B cell (primary cell): ENCODE results near the gene PACRGL. TPM values are rescaled to one million over a fixed set of nuclear protein-coding genes. Genes with fewer than 3 reads are reported as not detected.

Source experiments
- ATAC-seq: fragments of 200-7000 bp; cut with Tn5 transposase; one replicate; pipeline ENCODE4 v1.10.0; 2021; ENCODE audit warnings: low read depth, mild to moderate bottlenecking, moderate number of reproducible peaks, moderate library complexity
- CTCF ChIA-PET: fragments of 350-600 bp; sonication (Branson Sonifier 250); formaldehyde crosslinking; loops from one replicate; lab custom pipeline; 2021; ENCODE audit warnings: antibody characterized with exemption, inconsistent platforms; lab: Charles Lee
- POLR2A ChIA-PET: fragments of 350-600 bp; sonication (Branson Sonifier 250); formaldehyde crosslinking; loops from one replicate; lab custom pipeline; 2021; ENCODE audit warnings: antibody characterized with exemption; lab: Charles Lee
- DNase-seq: peaks from one replicate; pipeline ENCODE4 v3.0.0; 2013
- H2AFZ ChIP-seq: 2 replicates; pipeline ENCODE4 v1.6.1; 2012; ENCODE audit warnings: mild to moderate bottlenecking, low read depth, low read length; ENCODE audit not compliant: insufficient read depth, poor library complexity, severe bottlenecking
- H3K27ac ChIP-seq, 2 donors: 1 replicate in 1 of 2; 2 replicates in 1 of 2; pipeline ENCODE4 v1.5.1; 2012 to 2013; ENCODE audit warnings: low read length in 2 of 2, mild to moderate bottlenecking in 2 of 2, moderate library complexity in 1 of 2
- H3K27me3 ChIP-seq, 4 experiments: fragments of 200-600 bp in 1 of 4; sonication (generic) in 1 of 4; replicated peaks in 1 of 4; 1 replicate in 2 of 4; 2 replicates in 2 of 4; pipeline versions ENCODE4 v1.6.1 to v1.7.0; 2013 to 2016; ENCODE audit warnings: low read length in 3 of 4, mild to moderate bottlenecking in 2 of 4, mixed read lengths in 1 of 4, moderate library complexity in 1 of 4; ENCODE audit not compliant: insufficient read depth in 4 of 4, control insufficient read depth in 3 of 4; ENCODE audit errors: control extremely low read depth in 1 of 4
- H3K36me3 ChIP-seq, 2 experiments: replicated peaks in 1 of 2; 1 replicate in 1 of 2; 2 replicates in 1 of 2; pipeline versions ENCODE4 v1.6.1 to v1.7.1; 2013; ENCODE audit warnings: low read length in 1 of 2; ENCODE audit not compliant: insufficient read depth in 2 of 2, control insufficient read depth in 1 of 2; ENCODE audit errors: control extremely low read depth in 1 of 2, extremely low read depth in 1 of 2
- H3K4me1 ChIP-seq, 2 donors: fragments of 200-600 bp in 1 of 2; sonication (generic) in 1 of 2; 1 replicate in 1 of 2; 2 replicates in 1 of 2; pipeline versions ENCODE4 v1.5.1 to v1.6.1; 2013 to 2017; ENCODE audit warnings: low read length in 2 of 2; ENCODE audit not compliant: control insufficient read depth in 2 of 2, insufficient read depth in 2 of 2
- H3K4me2 ChIP-seq: replicated peaks from 2 replicates; pipeline ENCODE3; 2012; ENCODE audit warnings: mild to moderate bottlenecking, low read depth, low read length; ENCODE audit not compliant: poor library complexity, severe bottlenecking
- H3K4me3 ChIP-seq, 5 experiments: fragments of 200-600 bp in 1 of 5; sonication (generic) in 1 of 5; 1 replicate in 3 of 5; 2 replicates in 2 of 5; pipeline versions ENCODE4 v1.5.1 to v1.7.0; 2011 to 2016; ENCODE audit warnings: low read length in 4 of 5, mild to moderate bottlenecking in 4 of 5, low read depth in 2 of 5, control low read depth in 1 of 5, moderate library complexity in 1 of 5; ENCODE audit not compliant: insufficient read depth in 1 of 5; ENCODE audit errors: control extremely low read depth in 1 of 5, extremely low read depth in 1 of 5
- H3K79me2 ChIP-seq: fragments of 200-600 bp; sonication (generic); one replicate; pipeline ENCODE4 v1.6.0; 2016; ENCODE audit warnings: low read length; ENCODE audit not compliant: control insufficient read depth, insufficient read depth
- H3K9ac ChIP-seq: fragments of 200-600 bp; sonication (generic); 2 replicates; pipeline ENCODE4 v1.6.1; 2017; ENCODE audit warnings: mild to moderate bottlenecking, low read length, moderate library complexity
- H3K9me3 ChIP-seq, 3 donors: one replicate each; pipeline versions ENCODE4 v1.6.1 to v1.7.1; 2013; ENCODE audit warnings: low read length in 2 of 3; ENCODE audit not compliant: control insufficient read depth in 2 of 3, insufficient read depth in 1 of 3; ENCODE audit errors: control extremely low read depth in 1 of 3
- H4K20me1 ChIP-seq: 2 replicates; pipeline ENCODE4 v1.6.0; 2012; ENCODE audit warnings: mild to moderate bottlenecking, low read length; ENCODE audit not compliant: insufficient read depth, control insufficient read depth, poor library complexity, severe bottlenecking
- H3K27ac Mint-ChIP-seq: one replicate; pipeline ENCODE4 v1.8.0; 2021; ENCODE audit warnings: mixed read lengths
- H3K27me3 Mint-ChIP-seq: one replicate; pipeline ENCODE4 v1.8.0; 2021; ENCODE audit warnings: mixed read lengths
- H3K4me1 Mint-ChIP-seq: one replicate; pipeline ENCODE4 v1.8.0; 2021; ENCODE audit warnings: mixed read lengths
- H3K4me3 Mint-ChIP-seq: one replicate; pipeline ENCODE4 v1.8.0; 2021; ENCODE audit warnings: mixed read lengths
- H3K9me3 Mint-ChIP-seq: one replicate; pipeline ENCODE4 v1.8.0; 2022; ENCODE audit warnings: mixed read lengths; ENCODE audit not compliant: insufficient read depth
- EZH2 ChIP-seq: IDR thresholded peaks from 2 replicates; pipeline ENCODE4 v1.6.1; 2012; ENCODE audit warnings: borderline replicate concordance, low read depth, mild to moderate bottlenecking, moderate library complexity, low read length; ENCODE audit not compliant: insufficient read depth, poor library complexity, severe bottlenecking
- WGBS: methylation state at CpG from one replicate; pipeline ENCODE4 v1.1.5; 2013; ENCODE audit warnings: missing lambda C conversion rate; ENCODE audit not compliant: insufficient coverage; 5-methylcytosine and 5-hydroxymethylcytosine counted together
- intact Hi-C: fragments of 100-400 bp; cut with micrococcal nuclease; formaldehyde crosslinking; loops from one replicate; pipeline ENCODE4 v1.10.0; 2022
- polyA plus RNA-seq: library from polyadenylated mRNA; depleted of rRNA; stranded (reverse); fragments of >200 nt; gene quantifications from 2 replicates; pipeline ENCODE4 v1.2.3, GENCODE V29; 2012
- total RNA-seq, 2 donors: library from RNA; stranded (reverse); fragments of 120-200 nt in 1 of 2; gene quantifications; 1 replicate in 1 of 2; 2 replicates in 1 of 2; pipeline versions ENCODE4 v1.2.3 to v1.2.4, GENCODE V29; 2013 to 2022
- TF ChIP-seq, protein P1 (sequence below): fragments of 200-600 bp; IDR thresholded peaks from one replicate; pipeline ENCODE4 v1.8.0; 2022; ENCODE audit warnings: antibody characterized with exemption, mild to moderate bottlenecking

PACRGL gene
- total and polyA plus RNA-seq, 2 donors (not counting 1 experiment from before 2014, with no cell fraction given): 5.3 to 18.7 TPM

DNA sequence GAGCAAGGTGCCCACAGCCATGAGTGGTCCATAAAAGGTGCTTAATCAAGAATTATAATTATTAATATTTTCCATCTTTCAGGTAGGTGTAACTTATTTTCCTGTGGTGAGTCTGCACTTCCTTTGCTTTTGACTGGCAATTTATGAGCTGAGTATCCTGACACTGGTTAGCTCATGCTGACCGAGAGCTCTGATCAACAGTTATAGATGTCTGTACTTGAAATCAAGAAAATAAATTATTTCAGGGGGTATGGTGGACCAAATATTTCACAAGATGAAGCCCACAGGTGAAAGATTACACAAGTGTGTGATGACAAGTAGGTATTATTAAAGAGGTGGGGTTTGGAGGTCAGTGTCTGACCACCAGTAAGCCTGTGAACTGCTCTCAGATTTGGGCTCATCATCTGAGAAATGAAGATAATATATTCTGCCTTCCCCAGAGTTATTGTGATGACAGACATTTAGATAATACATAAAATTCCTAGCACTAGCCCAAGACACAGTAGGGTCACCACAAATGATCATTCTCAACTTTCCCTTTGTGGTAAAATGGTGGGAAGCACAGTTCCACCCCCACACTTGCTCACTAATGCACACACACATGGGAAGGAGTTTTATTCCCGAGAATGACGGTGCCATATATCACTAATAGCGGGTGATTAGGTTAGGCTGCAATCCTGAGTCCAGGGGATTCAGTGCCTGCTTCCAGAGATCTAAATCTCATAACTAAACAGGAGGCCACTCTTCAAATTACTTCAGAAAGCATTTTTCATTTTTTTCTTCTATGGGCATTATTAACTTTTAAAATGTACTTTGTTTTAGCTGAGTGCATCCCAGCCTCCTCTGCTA lies 34.0 kb upstream of the PACRGL start:
- no CpG with 5 or more reads among the region's 4 CpGs for whole genome bisulfite sequencing
- Histone ChIP-seq H3K4me2 (no peak overlapping the region), H3K9me3 (no peaks in the 10 kb centered on the region), H2AFZ (no peak overlapping the region), H4K20me1 (no peaks in the 10 kb centered on the region), H3K9ac (no peak overlapping the region), H3K4me1 (no peaks in the 10 kb centered on the region), H3K27ac (no peak overlapping the region), H3K4me3 (no peak overlapping the region), H3K36me3 (no peaks in the 10 kb centered on the region), H3K27me3 (no peaks in the 10 kb centered on the region), H3K79me2 (no peaks in the 10 kb centered on the region)
- intact Hi-C loops: no loop called here
- Mint-ChIP-seq H3K9me3 (no peaks in the 10 kb centered on the region), H3K27me3 (no peaks in the 10 kb centered on the region), H3K27ac (no peak overlapping the region), H3K4me1 (no peaks in the 10 kb centered on the region), H3K4me3 (no peak overlapping the region)
- ChIA-PET CTCF (interaction anchor here (1.0 kb wide), 1 partner anchor 16 kb away, joined by 3 read pairs; no protein-coding TSS in a partner anchor), POLR2A (no interaction called here)
- no peak for TF ChIP-seq EZH2
- TF ChIP-seq, protein P1, sequence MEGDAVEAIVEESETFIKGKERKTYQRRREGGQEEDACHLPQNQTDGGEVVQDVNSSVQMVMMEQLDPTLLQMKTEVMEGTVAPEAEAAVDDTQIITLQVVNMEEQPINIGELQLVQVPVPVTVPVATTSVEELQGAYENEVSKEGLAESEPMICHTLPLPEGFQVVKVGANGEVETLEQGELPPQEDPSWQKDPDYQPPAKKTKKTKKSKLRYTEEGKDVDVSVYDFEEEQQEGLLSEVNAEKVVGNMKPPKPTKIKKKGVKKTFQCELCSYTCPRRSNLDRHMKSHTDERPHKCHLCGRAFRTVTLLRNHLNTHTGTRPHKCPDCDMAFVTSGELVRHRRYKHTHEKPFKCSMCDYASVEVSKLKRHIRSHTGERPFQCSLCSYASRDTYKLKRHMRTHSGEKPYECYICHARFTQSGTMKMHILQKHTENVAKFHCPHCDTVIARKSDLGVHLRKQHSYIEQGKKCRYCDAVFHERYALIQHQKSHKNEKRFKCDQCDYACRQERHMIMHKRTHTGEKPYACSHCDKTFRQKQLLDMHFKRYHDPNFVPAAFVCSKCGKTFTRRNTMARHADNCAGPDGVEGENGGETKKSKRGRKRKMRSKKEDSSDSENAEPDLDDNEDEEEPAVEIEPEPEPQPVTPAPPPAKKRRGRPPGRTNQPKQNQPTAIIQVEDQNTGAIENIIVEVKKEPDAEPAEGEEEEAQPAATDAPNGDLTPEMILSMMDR: no peak
- no peak for ATAC-seq
- no peak for DNase-seq

DNA sequence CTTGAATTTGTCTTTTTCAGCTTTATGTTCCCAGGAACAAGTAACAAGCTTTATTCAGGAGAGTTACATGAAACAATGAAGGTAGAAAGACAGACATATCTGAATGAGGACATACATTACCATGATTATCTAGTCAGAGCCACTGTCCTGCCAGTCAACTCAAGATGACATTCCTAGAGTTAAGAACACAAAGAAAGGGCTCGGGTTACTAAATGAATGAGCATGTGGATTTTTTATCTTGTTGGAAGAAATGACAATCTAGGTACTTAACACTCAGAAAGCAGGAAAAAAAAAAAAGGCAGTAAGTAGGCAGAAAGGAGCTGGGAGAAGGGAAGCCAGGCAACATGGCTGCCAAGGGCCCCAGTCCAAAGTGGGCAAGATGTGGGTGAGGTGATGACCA lies 28.0 kb upstream of the PACRGL start:
- no peak overlapping the region for H3K4me3 Mint-ChIP-seq
- Histone ChIP-seq H3K79me2 (no peaks in the 10 kb centered on the region), H3K4me1 (no peaks in the 10 kb centered on the region), H4K20me1 (no peaks in the 10 kb centered on the region), H3K27me3 (peaks cover 0 to 2% (median 0%) of the 10 kb centered on the region in 4 experiments), H3K36me3 (no peaks in the 10 kb centered on the region), H3K9ac (no peak overlapping the region), H3K9me3 (no peaks in the 10 kb centered on the region), H3K27ac (no peak overlapping the region), H3K4me3 (no peak overlapping the region), H3K4me2 (no peak overlapping the region), H2AFZ (no peak overlapping the region)
- no CpG with 5 or more reads among the region's 1 CpG for WGBS
- no peak overlapping the region for H3K27ac Mint-ChIP-seq
- ATAC-seq: no peak
- ChIA-PET CTCF (interaction anchor here (1.2 kb wide), 1 partner anchor 11 kb away, joined by 3 read pairs; no protein-coding TSS in a partner anchor), POLR2A (no interaction called here)
- no peak for DNase-seq
- intact Hi-C loops: no loop called here
- TF ChIP-seq, protein P1: no peak
- no peak for TF ChIP-seq EZH2
- no peaks in the 10 kb centered on the region for H3K9me3 Mint-ChIP-seq
- peaks cover 7% of the 10 kb centered on the region for H3K27me3 Mint-ChIP-seq
- no peaks in the 10 kb centered on the region for H3K4me1 Mint-ChIP-seq
